Fibroblast of the aortic adventitia (primary cell): ENCODE results near the gene DOCK1. TPM values are rescaled to one million over a fixed set of nuclear protein-coding genes. Genes with fewer than 3 reads are reported as not detected.

ENCODE experiments used
- DNase-seq: peaks from one replicate; pipeline ENCODE4 v3.0.0-alpha.2; 2010; ENCODE audit warnings: low read depth
- H3K4me3 ChIP-seq: 2 replicates; pipeline ENCODE4 v1.5.1; 2011; ENCODE audit warnings: low read depth, mild to moderate bottlenecking, control low read depth, low read length, moderate library complexity
- total RNA-seq: library from RNA; depleted of rRNA; stranded (reverse); fragments of >200 nt; gene quantifications from 2 replicates; pipeline ENCODE4 v1.2.3, GENCODE V29; 2012; ENCODE audit warnings: low replicate concordance
- TF ChIP-seq, protein P1 (sequence below): IDR thresholded peaks from 2 replicates; pipeline ENCODE4 v1.5.1; 2011; ENCODE audit warnings: mild to moderate bottlenecking, low read length, control low read depth, inconsistent platforms; ENCODE audit not compliant: insufficient read depth

The DOCK1 gene
- total RNA-seq, 1 donor, result 75.2 TPM

DNA sequence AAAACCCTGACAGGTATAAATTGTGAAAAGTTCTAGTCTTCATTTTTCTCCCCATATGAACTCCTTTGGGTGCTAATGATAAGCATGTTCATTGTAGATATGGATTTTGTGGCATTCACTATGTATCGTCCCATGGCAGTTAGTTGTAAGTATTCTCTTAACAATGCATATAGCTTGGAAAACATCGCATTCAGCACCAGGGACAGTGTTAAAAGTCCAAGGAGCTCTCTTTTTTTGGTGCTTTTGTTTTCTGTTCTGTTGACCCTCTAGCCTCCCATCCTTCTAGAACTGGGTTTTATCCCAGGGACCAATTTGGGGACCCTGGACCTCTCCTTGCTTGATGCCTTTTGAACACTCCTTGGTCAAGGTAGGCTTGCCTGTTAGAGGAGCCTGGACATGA is 253.4 kb downstream of the DOCK1 start:
- no peak for DNase-seq
- TF ChIP-seq, protein P1, sequence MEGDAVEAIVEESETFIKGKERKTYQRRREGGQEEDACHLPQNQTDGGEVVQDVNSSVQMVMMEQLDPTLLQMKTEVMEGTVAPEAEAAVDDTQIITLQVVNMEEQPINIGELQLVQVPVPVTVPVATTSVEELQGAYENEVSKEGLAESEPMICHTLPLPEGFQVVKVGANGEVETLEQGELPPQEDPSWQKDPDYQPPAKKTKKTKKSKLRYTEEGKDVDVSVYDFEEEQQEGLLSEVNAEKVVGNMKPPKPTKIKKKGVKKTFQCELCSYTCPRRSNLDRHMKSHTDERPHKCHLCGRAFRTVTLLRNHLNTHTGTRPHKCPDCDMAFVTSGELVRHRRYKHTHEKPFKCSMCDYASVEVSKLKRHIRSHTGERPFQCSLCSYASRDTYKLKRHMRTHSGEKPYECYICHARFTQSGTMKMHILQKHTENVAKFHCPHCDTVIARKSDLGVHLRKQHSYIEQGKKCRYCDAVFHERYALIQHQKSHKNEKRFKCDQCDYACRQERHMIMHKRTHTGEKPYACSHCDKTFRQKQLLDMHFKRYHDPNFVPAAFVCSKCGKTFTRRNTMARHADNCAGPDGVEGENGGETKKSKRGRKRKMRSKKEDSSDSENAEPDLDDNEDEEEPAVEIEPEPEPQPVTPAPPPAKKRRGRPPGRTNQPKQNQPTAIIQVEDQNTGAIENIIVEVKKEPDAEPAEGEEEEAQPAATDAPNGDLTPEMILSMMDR, result no peak
- H3K4me3 ChIP-seq, result no peak overlapping the region

DNA sequence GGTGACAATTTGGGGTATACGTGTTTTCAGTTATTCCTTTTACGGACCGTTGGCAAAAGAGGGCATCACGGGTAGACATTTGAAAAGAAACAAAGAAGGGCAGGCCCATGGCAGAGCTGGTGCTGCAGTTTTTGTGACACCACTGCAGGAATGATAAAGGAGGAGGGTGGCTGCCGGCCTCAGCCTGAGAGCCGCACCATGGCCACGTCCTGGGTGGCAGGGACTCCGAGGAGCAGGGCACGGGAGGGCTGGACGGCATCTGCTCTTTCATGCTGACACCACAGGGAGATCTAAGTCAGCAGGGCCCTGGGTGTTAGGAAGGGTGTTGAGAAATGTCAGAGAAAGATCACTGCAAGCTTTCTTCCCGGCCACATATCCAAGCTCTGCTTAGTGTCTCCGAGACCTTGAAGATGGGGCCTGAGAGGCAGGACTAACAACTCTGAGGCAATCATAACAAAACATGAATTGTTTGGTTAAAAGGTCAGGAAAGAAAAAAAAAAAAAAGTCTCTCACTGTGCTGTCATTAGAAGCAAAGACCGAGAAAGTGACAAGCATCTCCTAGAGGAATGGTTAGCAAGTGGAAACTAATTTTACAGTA is 254.5 kb downstream of the DOCK1 start:
- DNase-seq, result no peak
- no peak overlapping the region for H3K4me3 ChIP-seq
- TF ChIP-seq, protein P1, result no peak

DNA sequence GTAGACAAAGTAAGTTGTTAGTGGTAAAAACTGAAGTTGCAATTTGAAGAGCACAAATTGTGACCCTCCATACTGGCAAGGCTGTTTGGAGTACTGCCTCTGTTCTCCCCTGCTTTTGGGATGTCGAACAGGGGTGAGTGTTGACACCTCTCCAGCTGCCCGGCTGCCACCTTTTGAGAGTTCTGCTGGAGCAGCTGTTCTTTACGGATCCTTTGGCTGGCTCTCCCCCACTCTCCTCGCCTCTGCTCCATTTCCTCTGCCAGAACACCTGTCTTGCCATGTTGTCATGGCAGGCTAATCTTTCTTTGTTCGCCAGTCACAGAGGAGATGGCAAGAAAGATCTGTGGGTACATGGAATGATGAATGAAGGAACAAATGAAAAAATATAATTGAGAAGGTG is 256.3 kb downstream of the DOCK1 start:
- no peak for DNase-seq
- H3K4me3 ChIP-seq, result no peak overlapping the region
- TF ChIP-seq, protein P1, result no peak

DNA sequence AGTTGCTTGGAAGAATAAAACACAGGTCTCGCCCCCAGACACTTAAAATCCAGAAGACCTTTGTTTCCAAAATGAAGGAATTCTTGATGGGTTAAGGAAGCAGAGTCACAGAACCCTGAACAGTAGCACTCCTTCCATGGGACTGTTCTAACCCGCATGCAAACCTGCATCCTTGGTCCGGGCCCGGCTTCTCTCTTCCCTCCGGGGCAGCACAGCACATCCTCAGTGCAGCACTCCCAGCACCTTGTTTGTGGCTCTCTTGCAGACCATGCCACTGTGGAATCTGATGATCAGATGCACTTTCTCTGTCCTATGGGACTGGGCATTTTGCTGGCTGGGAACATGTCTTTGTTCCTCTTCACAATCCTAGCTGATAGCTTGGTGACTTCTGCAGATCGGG is 257.6 kb downstream of the DOCK1 start:
- TF ChIP-seq, protein P1, result no peak
- no peak overlapping the region for H3K4me3 ChIP-seq
- no peak for DNase-seq

DNA sequence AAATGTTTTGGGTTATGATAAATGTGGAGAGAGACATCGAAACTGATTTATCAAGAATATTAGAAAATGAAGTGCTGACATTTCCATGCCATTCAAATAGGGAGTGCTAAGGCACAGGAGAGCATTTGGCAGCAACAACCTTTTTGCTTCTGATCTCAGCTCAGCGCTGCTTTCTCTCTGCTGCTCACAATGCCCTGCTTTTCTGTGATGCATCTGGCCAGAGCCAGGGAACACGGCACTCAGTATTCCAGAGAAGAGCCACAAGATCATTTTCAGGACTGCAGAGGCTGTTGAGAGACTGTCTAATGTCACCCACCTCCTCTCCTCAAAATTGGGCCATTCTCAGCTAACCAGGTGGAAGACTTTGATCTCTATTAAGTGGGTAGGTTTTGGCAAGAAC is 263.0 kb downstream of the DOCK1 start:
- TF ChIP-seq, protein P1, result no peak
- no peak overlapping the region for H3K4me3 ChIP-seq
- no peak for DNase-seq

DNA sequence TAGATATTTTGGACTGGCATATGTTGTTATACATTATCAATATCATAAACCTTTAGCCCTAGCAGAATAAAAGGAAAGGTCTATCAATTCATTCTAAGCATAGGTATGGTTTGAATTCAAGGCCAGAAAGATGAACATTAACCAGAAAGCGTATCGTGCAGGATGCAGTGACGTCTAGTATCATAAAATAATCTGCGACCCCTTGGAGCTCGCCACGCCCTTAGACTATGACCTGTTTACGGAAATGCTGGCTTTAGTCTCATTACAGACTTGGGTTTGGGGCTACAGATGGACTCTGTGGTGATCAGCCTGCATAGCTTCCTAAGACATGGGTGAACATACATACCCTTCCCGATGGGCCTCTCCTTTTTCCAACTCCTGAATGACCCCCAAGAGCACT is 269.6 kb downstream of the DOCK1 start:
- no peak for DNase-seq
- no peak overlapping the region for H3K4me3 ChIP-seq
- TF ChIP-seq, protein P1, result no peak

DNA sequence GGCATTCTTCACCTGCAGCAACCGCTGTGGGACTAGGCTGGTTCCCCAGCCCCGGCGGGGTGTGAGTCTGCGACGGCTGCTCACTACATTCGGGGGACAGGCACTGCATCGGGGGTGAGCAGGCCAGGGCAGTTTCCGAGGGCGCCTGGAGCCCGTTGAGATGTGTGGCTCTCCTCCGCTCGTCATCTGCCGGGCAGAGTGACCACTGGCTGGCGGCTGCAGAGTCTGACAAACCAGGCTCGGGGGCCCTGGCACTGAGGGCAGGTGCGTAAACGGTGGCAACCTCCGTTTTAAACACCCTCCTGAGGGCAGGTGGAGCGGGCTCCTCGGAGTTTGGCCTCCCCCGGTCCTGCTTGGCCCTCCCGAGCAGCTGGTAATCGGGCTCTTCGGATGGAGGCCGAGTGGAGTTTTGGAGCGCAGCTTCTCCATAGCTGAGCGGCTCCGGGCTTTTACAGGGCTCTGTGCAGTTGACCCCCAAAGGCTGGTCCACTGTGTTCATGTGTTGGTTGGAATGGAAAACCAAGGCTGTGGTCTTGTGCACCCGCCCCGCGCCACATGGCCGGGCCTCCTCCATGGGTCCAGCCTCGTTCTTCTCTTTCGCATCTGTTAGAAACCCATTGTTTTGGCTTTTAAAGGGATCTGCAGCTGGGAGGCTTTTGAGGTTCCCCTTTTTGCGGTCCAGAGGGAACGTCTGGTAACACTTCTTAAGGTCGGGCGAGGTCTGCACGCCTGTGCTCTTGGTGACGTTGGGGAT is 270.3 kb downstream of the DOCK1 start:
- DNase-seq, result no peak
- no peak overlapping the region for H3K4me3 ChIP-seq
- TF ChIP-seq, protein P1, result no peak
